Brain pericyte (primary cell): ENCODE results near the gene SERHL2.
"Not testable (repeated sequence)": the region's sequence is repeated elsewhere in the genome, so short reads cannot be mapped to it uniquely, and the experiment has no call there.

Experiments
- DNase-seq: peaks from one replicate; pipeline ENCODE4 v3.0.0-alpha.2; 2012; ENCODE audit warnings: low read depth, low spot score

SERHL2 gene

DNA sequence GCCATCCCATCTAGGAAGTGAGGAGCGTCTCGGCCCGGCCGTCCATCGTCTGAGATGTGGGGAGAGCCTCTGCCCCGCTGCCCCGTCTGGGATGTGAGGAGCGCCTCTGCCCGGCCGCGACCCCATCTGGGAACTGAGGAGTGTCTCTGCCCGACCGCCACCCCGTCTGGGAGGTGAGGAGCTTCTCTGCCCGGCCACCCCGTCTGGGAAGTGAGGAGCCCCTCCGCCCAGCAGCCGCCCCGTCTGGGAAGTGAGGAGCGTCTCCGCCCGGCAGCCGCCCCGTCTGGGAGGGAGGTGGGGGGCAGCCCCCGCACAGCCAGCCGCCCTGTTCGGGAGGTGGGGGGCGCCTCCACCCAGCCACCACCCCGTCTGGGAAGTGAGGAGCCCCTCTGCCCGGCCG is 53.9 kb downstream of the SERHL2 start:
- DNase-seq = not testable (repeated sequence)

DNA sequence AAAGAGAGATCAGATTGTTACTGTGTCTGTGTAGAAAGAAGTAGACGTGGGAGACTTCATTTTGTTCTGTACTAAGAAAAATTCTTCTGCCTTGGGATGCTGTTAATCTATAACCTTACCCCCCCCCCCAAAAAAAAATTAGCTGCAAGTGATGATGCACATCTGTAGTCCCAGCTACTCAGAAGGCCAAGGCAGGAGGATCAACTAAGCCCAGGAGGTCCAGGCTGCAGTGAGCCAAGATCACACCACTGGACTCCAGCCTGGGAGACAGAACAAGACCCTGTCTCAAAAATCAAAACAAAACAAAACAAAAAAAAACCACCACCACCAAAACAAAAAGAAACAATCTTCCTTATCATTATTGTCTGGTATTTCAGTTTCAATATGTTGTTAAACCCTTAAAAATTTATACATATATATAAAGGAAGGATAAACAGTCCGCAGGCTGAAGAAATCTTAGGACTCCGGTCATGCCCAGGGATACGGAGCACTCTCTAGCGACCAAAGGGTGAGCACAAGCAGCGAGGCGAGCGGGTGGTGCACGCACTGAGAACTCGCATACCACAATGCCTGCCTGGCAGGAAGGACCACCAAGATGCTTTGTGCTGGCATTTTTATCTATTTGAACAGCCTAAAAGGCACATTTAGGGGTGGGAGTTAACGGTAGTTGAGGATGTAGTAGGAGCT is 54.5 kb downstream of the SERHL2 start:
- DNase-seq = no peak

DNA sequence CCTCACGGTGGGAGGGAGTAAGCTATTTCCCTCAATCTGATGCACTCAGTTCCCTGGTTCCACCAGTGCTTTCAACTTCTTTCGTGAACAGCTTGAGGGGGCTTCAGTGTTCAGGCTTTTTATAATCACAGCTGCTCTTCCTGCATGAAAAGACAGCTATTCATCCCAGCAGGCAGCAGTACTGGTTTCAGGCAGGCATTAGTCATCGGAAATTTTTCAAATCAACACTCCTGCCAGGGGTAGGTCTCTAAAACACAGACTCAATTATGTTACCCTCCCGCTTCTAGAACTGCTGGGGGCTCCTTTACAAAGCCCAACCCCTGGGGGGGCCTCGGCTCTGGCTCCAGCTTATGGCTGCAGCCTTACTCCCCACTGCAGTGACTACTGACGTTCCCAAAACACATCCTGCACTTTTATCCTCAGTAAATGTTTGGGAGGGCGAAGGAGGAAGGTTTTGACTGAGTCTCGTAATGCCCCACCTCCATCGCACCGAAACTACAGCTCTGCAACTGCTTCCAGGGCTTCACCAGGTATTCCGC is 55.1 kb downstream of the SERHL2 start:
- peak; percentile 73 for DNase-seq

DNA sequence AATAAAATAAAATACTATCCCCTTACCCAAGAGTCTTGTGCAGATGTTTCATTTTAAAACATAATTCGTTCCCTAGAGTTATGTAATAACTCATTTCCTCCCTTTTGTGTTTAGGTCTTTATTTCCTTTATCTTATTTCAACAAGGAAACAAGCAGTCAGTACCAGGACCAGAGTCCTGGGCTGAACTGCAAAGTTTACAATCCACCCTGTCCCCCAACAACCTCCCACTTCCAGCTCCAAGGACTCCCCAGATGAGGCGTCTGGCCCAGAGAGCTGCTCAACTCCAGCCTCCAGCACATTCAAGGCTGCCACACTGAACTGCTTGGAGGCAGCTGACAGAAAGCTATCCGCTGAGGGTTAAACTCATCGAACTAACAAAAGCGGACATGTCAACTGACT is 56.4 kb downstream of the SERHL2 start:
- DNase-seq = no peak

DNA sequence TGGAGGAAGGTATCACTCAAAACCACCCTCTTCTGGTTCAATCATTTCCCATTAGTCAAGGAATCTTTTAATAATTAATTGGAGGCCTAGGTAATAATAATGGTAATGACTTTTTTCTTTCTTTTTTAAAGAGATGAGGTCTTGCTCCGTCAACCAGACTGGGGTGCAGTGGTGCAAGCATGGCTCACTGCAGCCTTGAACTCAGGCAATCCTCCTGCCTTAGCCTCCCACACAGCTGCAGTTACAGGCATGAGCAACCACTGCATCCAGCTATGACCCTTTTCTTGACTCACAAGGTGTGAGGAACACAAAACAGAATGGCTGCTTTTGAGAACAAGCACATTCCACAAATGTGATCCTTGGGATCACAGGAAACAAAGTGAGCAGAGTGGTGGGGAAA is 57.3 kb downstream of the SERHL2 start:
- no peak for DNase-seq

DNA sequence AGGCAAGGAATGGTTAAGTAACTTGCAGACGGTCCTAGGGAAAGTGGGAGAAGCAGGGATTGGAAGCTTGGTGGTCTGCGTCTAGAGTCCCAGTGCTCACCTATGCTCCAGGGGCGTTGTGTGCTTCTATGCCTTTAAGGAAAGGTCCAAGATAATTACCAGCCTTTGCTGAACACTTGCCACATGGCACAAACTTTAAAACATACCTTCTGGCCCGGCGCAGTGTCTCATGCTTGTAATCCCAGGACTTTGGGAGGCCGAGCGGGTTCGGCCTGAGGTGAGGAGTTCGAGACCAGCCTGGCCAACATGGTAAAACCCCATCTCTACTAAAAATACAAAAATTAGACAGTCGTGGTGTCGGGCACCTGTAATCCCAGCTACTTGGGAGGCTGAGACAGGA is 58.6 kb downstream of the SERHL2 start:
- no peak for DNase-seq

DNA sequence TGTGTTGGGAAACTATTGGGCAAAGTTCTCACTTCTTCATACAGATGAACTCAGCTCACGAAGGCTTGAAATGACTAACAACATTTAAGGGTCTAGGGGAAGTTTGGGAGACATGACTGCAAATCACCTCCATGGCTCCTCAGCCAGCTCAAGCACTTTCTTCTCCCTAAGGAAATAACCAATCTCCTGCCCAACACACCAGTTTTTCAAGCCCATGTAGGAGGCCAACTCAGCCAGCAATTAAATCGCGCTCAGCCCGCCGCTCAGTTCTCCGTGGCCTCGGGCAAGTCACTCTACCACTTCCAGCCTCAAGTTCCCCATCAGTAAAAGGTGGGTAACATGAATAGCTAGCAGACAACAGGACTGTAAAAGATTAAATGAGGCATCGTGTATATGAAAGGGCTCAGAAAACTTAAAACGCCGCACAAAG is 60.1 kb downstream of the SERHL2 start:
- no peak for DNase-seq

DNA sequence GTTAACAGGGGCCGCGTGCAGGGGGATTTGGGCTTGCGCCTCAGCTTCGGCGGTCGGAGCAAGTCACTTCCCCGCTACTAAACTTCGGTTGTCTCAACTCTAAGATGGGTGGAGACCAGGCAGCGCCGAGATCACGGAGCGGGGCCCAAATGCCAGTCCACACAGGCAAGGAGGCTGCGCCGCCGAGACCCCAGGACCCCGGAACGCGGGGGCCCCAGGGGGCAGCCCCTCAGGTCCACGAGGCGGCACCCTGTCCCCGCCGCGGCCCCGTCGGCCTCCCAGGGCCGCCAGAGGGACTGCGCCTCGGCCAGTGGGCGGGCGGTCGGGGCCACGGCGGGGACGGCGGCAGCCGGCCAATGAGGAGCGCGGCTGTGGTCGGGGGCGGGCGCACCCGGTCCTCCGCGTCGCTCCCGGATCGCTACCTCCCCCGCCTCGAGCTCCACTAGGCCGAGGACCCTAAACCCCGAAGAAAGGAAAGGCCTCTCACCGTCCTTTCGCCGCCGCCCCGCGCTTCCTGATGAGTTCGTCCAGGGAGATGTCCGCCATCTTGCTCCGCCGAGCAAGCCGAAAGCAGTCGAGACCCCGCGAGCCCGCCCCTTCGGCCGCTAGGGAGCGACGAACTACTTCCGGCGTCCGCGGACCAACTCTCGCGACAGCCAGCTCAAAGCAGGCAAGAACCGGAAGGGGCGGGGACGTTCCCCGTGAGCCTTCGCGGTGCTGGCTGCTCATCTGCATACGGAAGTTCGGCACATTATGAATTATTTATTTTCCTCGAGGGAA is 60.7 kb downstream of the SERHL2 start, which contains the start of gene POLDIP3:
TSS of gene POLDIP3 (minus strand) at position 572 of the 780 bp plus-strand sequence. CDS start at position 546, 26 bp downstream.
- DNase-seq = peak; percentile 96

DNA sequence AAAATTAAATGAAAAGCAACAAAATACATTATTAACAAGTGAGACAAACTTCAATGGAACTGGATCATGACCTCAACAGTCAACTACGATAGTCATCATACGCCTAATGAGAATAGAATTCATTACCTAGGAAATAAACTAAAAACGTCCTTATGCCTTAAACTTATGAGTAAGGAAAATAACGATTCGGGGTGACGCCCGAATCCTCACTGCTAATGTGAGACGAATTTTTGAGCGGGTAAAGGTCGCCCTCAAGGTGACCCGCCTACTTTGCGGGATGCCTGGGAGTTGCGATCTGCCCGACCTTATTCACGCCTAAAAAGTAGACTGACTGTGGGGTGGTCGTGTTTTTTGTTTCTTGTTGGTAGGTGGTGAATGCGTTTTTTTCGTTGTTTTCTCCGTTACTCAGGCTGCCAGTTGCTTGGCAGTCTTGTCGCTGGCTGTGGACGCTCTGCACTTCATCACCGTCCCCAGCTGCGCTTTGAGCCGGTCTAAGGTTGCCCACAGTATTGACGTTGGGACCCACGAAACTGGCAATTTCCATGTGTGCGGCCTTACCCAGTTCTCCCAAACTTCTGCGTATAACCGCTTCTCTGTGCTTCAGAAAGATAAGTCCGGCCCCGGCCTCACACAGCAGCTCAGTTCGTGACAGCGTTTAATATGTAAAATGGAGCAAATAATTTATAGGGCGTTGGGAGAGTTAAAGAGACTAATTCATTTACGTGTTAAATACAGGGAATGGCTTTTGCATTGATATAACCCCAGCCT is 61.5 kb downstream of the SERHL2 start:
- peak; percentile 95 for DNase-seq

DNA sequence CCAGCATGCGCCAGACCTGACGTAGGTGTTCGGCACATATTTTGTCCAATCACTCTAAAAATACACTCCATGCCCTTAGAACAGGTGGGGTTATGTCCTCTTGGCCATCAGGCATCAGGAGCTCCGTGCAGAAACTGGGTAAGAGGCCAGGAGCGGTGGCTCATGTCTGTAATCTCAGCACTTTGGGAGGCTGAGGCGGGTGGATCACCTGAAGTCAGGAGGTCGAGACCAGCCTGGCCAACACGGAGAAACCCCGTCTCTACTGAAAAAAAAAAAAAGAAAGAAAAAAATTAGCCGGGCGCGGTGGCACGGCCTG is 62.1 kb downstream of the SERHL2 start:
- not testable (repeated sequence) for DNase-seq

DNA sequence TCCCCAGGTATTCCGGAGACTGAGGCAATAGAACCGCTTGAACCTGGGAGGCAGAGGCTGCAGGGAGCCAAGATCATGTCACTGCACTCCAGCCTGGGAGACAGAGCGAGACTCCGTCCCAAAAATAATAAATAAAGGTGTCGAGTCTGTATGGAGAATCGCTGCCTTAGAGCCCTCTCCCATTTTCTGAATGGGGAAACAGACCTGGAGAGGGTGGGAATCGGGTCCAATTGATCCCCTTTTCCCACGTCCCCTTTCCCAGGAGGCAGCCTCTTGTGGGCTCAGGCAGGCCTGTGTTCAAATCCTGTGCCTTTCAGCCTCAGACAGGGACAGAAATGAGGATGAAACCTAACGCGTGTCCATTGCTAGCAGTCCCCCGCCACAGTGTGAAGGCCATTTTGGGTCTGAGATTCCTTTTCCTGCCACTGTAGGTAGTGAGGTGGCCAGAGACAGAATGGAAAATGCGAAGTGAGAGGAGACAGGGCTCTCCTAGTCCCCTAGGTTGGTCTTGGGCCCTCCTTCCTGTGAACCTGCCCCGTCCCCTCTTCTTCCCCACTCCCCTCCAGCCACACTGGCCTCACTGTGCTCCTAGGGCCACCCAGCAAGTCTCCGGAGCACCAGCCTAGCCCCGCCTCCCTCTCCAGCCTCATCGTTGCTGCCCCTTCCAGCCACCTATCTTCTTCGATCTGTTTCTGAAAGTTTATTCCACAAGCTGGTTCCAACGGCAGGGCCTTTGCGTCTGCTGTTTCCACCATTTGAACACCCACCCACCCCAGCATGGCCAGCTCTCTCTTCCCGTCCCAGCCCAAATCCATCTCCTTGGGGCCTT is 63.6 kb downstream of the SERHL2 start:
- DNase-seq = no peak

DNA sequence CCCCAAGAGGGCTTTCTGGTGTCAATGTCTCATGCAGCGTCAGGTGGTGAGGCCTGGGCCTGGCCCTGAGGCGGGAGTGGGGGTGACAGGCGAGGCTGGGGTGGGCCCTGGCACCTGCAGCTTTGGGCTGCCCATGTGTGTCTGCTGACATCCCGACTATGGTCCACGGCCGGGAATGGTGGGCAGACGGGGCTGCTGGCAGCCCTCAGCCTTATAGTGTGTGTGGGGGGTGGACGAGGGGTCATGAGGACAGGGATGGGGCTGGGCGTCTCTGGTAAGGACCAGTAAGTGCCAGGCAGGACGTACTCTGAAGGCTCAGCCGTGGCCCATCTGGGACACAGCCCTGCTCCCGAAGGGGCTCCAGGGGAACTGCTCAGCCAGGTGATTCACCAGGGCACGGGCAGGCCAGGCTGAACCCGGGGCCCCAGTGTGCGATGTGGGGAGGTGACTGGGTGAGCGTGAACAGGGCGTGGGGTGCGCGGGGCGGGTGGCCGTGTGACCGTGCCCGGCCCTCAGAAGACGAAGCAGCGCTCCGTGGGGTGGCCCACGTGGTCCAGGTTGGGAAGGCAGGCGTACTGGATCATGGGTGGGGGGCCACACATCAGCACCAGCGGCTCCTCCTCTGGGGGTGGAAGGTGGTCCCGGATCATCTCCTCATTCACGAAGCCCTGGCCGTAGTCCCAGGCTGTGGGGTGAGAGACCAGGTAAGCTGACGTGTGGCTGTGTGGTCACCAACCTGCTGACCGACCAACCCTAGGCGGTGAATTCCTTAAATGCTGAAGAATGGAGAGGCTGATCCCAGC is 65.7 kb downstream of the SERHL2 start:
- DNase-seq = no peak

DNA sequence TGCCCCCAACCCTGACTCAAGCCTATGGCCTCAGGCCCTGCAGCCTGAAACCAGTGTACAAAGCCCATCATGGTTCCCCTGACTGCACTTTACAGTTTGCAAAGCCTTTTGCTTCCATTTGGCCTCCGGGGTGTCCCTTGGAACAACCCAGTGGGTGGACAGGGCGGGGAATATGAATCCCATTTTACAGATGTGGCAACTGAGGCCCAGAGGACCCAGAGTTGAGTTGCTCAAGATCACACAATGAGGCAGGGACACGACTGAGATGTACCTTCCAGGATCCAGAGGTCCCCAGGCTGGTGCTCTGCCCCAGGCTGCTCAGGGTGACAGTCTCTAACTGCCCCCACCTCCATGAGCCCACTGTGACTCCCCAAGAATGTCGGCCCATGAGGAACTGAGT is 66.3 kb downstream of the SERHL2 start:
- no peak for DNase-seq

DNA sequence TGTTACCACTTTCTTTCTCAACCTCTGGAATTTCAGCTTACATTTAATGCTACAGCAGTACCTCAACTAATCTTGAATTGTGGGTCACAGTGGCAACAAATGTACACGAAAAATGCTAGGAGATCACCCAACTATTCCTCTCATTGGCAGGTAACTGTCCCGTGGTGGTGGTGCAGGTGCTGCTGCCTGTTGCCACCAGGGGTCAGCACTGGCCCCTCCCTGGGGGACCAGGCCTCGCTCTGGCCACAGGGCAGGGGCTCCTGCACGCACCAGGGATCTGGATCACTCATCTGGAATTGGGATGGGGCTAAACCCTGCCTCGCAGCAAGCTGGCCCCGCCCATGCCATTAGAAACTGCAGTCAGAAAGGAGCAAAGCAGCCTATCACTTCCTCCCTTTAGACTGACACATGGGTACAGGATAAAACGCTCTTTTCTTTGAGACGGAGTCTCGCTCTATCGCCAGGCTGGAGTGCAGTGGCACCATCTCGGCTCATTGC is 67.8 kb downstream of the SERHL2 start:
- no peak for DNase-seq

DNA sequence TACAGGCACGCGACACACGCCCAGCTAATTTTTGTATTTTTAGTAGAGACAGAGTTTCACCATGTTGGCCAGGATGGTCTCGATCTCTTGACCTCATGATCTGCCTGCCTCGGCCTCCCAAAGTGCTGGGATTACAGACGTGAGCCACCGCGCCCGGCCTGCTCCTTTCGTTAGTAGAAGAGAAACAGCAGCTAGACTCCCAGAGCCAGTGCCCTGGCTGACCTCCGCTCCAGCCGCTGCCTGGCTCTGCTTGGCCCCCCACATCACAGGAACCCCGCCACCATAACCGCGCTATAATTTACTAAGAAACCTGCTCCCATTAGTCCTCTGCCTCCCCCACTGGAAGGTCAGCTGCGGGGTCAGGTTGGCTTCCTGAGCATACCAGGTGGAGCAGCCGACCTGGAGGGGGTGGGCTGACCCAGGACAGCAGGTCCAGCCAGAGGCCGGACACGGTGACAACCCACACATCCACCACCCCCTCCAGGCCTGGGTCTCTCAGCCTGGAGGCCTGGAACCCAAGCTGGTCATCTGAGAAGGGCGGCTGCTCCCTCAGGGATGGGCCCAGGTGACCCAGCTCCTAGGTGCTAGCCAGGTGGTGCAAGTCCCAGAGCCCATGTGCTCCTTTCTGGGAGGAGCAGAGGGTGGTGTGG is 68.4 kb downstream of the SERHL2 start:
- DNase-seq = no peak

DNA sequence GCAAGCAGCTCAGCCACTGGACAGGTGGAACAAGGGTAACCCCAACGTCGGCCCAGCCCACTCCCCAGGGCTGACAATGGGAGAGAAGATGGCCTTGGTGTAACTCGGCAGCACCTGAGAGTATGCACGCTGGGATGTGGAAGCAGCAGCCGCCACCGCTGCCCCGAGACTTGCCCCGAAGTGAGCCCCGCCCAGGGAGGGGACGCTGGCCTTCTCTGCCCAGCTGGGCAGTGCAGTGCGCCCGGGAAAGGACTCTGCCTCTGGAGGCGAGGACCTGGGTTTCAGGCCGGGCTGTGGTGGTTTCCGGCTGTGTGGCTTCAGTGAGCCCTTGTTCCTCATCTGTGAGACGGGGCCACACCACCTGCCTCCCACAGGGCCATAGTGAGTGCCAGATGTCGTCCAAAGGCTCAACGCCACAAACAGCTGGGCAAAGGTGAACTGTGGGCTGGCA is 69.6 kb downstream of the SERHL2 start:
- no peak for DNase-seq
